Occipital lobe (tissue), 2 donors: ENCODE measurements around the gene RRAD. TPM values are rescaled to one million over a fixed set of nuclear protein-coding genes. Genes with fewer than 3 reads are reported as not detected.

Source experiments
- DNase-seq: peaks from one replicate; lab custom pipeline; 2025; lab: John Stamatoyannopoulos, UW
- total RNA-seq: library from RNA; depleted of rRNA; stranded (reverse); fragments of >200 nt; gene quantifications from one replicate; pipeline ENCODE4 v1.2.3, GENCODE V29; 2014

Gene RRAD
- total RNA-seq, 1 donor from 2014 or later, result 0.94 TPM

- no peak for DNase-seq
Observed at GRCh38 chr16:66917741-66918140, 7.6 kb downstream of the RRAD start.

- DNase-seq, result no peak
Observed at GRCh38 chr16:66916518-66916917, 8.8 kb downstream of the RRAD start.

DNA sequence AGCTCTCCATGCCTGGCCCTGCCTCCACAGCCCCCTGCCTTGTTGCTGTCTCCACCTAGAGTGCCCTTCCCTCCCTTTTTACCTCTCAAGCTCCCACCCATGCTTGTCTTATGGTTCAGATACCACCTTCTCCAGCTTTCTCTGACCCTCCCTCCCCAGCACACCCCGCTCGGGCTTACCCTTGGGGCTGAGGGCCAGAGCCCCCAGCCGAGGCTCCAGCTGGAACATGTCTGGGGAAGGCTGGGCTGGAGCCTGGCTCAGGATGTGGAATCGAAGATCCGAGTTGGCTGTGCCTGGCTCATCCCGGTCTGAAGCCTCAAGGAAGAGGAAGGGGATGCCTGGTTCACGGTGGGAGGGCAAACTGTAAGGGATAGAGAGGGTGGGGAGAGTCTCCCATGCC lies 10.3 kb downstream of the RRAD start:
- no peak for DNase-seq

GRCh38 chr16:66914541-66914940 lies 10.8 kb downstream of the RRAD start:
- DNase-seq, result no peak

DNA sequence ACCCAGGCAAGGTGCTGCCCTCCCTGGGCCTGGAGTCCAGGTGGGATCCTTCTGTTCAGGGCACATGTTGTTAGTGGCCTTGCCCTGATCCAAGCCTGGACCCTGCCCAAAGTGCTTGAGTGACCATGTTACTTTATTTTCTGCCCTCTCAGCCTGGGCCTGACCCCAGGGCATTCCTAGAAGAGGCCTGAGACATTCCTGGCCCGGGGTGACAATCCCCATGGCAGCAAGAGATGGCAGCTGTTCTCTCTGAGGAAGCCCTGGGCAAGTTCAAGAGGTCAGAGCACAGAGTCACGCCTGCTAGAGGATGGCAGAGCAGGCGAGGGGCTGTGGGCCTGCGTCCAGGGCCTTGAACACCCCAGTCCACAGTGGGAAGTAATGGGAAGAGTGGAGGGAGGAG lies 11.6 kb downstream of the RRAD start:
- no peak for DNase-seq

GRCh38 chr16:66913081-66913480 lies 12.3 kb downstream of the RRAD start:
- DNase-seq, result no peak

- no peak for DNase-seq
Observed at GRCh38 chr16:66911801-66912200, 13.5 kb downstream of the RRAD start.

DNA sequence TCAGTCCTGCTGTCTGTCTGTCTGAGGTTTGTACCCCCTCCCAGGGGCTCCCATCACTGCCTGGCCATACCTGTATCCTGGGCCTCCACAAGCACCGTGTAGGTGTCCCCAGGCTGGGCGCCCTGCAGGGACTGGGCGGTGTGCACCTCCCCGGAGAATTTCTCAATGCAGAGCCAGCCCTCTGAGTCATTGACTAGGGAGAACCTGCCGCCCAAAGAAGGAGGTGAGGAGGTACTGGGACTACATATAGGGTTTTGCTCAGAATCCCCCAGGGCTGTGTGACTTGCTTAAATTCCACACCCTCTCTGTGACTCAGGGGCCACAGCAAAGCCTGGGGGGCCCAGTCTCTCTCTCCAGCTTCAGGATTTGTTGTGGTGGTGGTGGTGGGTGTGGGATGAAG lies 14.2 kb downstream of the RRAD start:
- no peak for DNase-seq

- DNase-seq, result no peak
Observed at GRCh38 chr16:66910175-66910940, 15.0 kb downstream of the RRAD start.

GRCh38 chr16:66908762-66909559 lies 16.4 kb downstream of the RRAD start:
- DNase-seq, result no peak

DNA sequence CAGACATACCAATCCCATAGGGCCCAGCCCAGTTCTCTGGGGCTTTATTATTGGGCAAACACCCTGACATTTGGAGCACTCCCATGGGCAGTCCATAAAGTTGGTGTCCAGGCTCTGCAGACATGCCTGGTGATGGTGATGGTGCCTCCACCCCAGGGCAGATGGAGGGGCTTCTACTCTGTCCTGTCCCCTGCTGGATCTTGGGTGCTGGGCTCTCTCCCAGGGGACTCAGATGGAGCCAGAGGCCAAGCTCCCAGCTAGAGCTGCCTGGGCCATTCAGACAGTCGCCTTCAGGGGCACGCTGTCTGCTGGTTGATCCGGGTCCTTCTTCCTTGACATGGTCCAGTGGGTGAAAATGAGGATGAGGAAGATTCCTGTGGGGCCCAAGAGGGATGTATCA lies 17.2 kb downstream of the RRAD start:
- DNase-seq, result no peak

DNA sequence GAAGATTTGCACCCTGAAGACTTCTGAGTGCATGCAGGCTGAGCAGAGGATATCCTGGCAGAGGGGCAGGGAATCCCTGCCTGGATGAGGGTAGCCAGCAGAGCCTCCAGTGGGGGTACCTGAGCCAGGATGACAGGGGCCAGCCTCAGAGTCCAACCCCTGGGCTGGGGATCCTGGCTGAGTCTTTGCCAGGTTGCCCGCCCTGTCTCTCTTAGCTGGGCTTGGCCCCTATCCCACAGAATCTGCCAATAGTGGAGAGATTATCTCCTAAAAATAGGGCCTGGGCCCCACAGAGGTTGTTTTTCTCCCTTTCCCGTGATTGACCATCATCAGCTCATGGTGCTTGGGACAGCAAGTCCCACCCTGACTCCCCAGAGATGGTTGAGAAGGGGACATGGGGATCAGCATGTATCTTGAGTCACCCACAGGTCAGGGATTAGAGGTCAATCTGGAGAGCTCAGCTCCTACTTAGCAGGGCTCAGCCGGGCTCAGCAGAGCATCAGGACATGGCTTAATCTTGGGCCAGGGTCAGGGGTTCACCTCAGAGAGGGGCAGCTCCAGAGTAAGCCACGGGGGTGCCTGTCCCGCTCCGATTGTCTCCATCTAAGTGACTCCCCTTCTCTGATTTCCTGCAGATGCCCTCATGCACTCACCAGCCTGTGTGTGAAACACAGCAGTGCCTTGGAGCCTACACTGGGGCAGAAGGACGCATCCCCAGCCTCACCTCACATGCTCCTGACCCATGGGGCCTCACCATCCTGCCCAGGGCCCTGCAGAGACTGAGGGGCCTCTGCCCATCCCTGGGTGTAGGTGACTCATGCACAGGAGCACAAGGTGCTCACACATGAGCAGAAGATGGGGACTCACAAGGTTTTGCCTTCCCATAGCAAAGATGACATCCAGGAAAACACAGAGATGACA lies 18.2 kb downstream of the RRAD start:
- no peak for DNase-seq

- no peak for DNase-seq
Observed at GRCh38 chr16:66905633-66906539, 19.4 kb downstream of the RRAD start.

- DNase-seq, result no peak
Observed at GRCh38 chr16:66904846-66905632, 20.3 kb downstream of the RRAD start.

DNA sequence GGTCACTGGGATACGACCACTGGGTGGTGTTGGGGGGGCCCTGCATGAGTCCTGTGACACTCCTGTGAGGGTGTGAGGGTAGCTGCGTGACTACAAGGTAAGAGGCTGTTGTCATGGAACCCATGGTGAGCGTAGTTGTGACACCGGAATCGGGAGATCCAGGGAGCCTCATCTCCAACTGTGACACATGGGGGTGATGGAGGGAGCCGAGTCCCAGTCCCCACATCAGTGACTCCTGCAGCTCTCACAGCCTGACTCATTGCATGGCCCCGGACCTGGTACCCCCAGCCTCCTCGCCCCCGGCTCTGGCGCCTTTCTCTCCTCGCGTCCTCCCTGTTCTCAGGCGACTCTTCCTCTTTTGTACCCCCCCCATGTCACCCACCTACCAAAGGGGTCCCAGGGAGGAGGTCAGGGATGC lies 20.9 kb downstream of the RRAD start:
- DNase-seq, result no peak

GRCh38 chr16:66903544-66904427 lies 21.5 kb downstream of the RRAD start:
- DNase-seq, result no peak

DNA sequence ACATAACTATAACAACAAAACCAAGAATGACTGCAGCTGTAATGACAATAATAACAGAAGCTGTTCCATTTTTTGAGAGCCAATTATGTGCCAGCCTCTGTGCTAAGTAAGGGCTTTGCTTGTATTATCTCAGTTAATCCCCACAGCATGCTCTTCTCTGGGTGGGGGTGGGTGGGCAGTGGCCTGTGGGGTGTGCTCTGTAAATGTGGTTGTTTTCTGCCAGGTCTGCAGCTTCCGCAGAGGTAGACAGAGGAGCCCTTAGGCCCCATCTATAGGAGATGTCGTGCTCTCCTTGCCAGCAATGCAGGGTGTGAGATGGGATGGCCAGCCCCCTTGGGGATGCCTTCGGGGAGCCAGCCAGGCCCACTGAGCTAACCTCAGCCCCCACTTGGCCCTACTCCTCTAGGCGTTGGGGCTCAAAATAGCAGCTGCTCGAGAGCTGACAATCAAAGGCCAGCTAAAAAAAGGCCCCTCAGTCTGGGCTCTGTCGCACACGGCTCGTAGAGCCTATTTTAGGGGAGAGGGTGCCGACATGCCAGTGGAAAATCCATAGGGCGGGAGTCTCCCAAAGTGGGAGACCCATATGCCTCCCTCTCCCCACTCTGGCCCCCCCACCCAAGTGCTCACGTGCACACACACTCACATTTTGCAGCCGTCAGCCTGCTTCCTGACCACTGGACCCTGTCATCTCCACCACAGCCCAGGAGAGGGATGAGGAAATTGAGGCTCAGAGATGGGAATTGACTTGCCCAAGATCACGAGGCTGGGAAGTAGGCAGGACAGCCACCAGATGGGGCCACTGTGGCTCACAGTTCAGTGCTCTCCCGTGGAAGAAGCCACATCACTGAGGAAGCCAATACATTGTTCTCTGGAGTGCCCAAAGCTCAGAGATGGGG lies 22.4 kb downstream of the RRAD start:
- no peak for DNase-seq

GRCh38 chr16:66901626-66902025 lies 23.7 kb downstream of the RRAD start:
- no peak for DNase-seq
